Epithelial cell of proximal tubule (primary cell): ENCODE data around the gene OR10X1. TPM values are rescaled to one million over a fixed set of nuclear protein-coding genes. Genes with fewer than 3 reads are reported as not detected.

Source experiments
- DNase-seq: peaks from one replicate; pipeline ENCODE4 v3.0.0-alpha.2; 2011; ENCODE audit warnings: low read depth
- H3K4me3 ChIP-seq: 2 replicates; pipeline ENCODE4 v1.5.1; 2011; ENCODE audit warnings: low read depth, mild to moderate bottlenecking, low read length
- total RNA-seq: library from RNA; depleted of rRNA; stranded (reverse); fragments of >200 nt; gene quantifications from 2 replicates; pipeline ENCODE4 v1.2.3, GENCODE V29; 2015
- TF ChIP-seq, protein P1 (sequence below): conservative IDR thresholded peaks from 2 replicates; pipeline ENCODE4 v1.5.1; 2012; ENCODE audit warnings: low read depth, mild to moderate bottlenecking, low read length

OR10X1 gene
- total RNA-seq, 1 donor from 2014 or later: not detected

GRCh38 chr1:158554352-158554751 lies 25.3 kb downstream of the OR10X1 start, which contains the start of gene OR6Y1:
TSS of gene OR6Y1 (minus strand) at chr1:158554405. CDS start at chr1:158548105, 6,300 bp downstream.
- no peak for DNase-seq
- TF ChIP-seq, protein P1, sequence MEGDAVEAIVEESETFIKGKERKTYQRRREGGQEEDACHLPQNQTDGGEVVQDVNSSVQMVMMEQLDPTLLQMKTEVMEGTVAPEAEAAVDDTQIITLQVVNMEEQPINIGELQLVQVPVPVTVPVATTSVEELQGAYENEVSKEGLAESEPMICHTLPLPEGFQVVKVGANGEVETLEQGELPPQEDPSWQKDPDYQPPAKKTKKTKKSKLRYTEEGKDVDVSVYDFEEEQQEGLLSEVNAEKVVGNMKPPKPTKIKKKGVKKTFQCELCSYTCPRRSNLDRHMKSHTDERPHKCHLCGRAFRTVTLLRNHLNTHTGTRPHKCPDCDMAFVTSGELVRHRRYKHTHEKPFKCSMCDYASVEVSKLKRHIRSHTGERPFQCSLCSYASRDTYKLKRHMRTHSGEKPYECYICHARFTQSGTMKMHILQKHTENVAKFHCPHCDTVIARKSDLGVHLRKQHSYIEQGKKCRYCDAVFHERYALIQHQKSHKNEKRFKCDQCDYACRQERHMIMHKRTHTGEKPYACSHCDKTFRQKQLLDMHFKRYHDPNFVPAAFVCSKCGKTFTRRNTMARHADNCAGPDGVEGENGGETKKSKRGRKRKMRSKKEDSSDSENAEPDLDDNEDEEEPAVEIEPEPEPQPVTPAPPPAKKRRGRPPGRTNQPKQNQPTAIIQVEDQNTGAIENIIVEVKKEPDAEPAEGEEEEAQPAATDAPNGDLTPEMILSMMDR: no peak
- no peak within 1 kb of the TSS for H3K4me3 ChIP-seq

DNA sequence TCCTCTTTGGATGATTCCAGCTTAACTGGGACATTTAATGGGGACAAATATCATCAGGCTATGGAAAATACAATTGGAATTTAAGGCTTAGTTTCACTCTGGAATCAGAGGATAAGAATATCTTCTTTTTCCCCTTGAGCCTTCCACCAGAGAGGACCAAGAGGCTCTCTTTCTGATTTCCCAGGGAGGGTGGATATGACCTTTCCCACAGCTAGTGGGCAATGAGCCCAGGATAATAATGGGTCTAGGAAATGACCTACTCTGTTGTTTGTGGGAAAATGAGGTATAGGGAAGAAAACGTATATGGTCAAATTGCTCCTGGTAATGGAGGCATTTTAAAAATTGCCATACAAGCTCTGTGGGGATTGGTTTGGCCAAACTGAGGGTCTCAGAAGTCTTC lies 27.4 kb downstream of the OR10X1 start:
- H3K4me3 ChIP-seq: no peak overlapping the region
- no peak for DNase-seq
- TF ChIP-seq, protein P1: no peak

GRCh38 chr1:158547533-158547932 lies 32.2 kb downstream of the OR10X1 start:
- H3K4me3 ChIP-seq: no peak overlapping the region
- TF ChIP-seq, protein P1: no peak
- DNase-seq: no peak

- TF ChIP-seq, protein P1: no peak
Measured at GRCh38 chr1:158537609-158538008, 42.1 kb downstream of the OR10X1 start.

GRCh38 chr1:158534496-158534895 lies 45.2 kb downstream of the OR10X1 start:
- H3K4me3 ChIP-seq: no peak overlapping the region

More at GRCh38 chr1:158537609-158538008, 42.1 kb downstream of the OR10X1 start:
- no peak overlapping the region for H3K4me3 ChIP-seq
- no peak for DNase-seq

More at GRCh38 chr1:158534496-158534895, 45.2 kb downstream of the OR10X1 start:
- TF ChIP-seq, protein P1: no peak
- no peak for DNase-seq

Other genes starting within 250 kb of the OR10X1 start
- gene CD1B, start 248.4 kb downstream of the OR10X1 start, total RNA-seq: not detected in 2 replicates
- not detected in 2 replicates for gene CD1E, start 226.0 kb downstream of the OR10X1 start, total RNA-seq
- not detected in 2 replicates for gene OR10T2, start 180.4 kb downstream of the OR10X1 start, total RNA-seq
- not detected in 2 replicates for gene OR10K2, start 153.7 kb downstream of the OR10X1 start, total RNA-seq
- gene OR10K1, start 118.1 kb downstream of the OR10X1 start, total RNA-seq: not detected in 2 replicates
- gene OR10R2, start 107.7 kb downstream of the OR10X1 start, total RNA-seq: not detected in 2 replicates
- not detected in 2 replicates for gene OR6Y1, start 25.5 kb downstream of the OR10X1 start, total RNA-seq
- gene OR6P1, start 9.3 kb downstream of the OR10X1 start, total RNA-seq: not detected in 2 replicates
- gene OR10Z1, start 25.4 kb upstream of the OR10X1 start, total RNA-seq: not detected in 2 replicates
- gene SPTA1, start 106.8 kb upstream of the OR10X1 start, total RNA-seq: not detected in 2 replicates
- gene OR6K2, start 120.8 kb upstream of the OR10X1 start, total RNA-seq: not detected in 2 replicates
- not detected in 2 replicates for gene OR6K3, start 140.8 kb upstream of the OR10X1 start, total RNA-seq
- not detected in 2 replicates for gene OR6K6, start 174.8 kb upstream of the OR10X1 start, total RNA-seq
- gene OR6N1, start 192.3 kb upstream of the OR10X1 start, total RNA-seq: not detected in 2 replicates
- not detected in 2 replicates for gene OR6N2, start 201.3 kb upstream of the OR10X1 start, total RNA-seq